SH-SY5Y (cell line): ENCODE results near the gene CELF5.

Source experiments
- GATA2 ChIP-seq: IDR thresholded peaks from 2 replicates; pipeline ENCODE4 v1.6.1; 2011; ENCODE audit warnings: mild to moderate bottlenecking, low read depth, low read length
- GATA3 ChIP-seq: IDR thresholded peaks from 2 replicates; pipeline ENCODE4 v1.6.1; 2011; ENCODE audit warnings: low read depth, mild to moderate bottlenecking, low read length, moderate library complexity

DNA sequence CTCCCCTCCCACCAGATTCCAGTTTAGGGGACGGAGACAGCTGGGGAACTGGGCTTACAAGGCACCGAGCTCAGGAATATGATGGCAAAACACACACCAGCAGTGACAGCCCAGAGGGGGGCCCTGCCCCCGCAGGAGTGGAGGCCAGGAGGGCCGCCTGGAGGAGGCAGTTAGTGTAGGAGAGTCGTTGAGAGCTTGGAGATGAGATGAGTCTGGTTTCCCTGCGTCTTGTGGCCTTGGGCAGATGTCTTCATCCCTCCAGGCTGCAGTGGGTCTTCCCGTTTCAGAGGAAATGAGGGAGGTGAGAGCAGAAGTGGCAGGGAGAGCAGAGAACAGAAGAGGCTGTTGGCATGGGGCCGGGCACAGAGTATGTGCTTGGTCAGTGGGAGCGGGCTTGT lies 4.9 kb downstream of the CELF5 start:
- TF ChIP-seq GATA2 (no peak), GATA3 (no peak)
